Astrocyte of the spinal cord (primary cell): ENCODE measurements around the gene YAF2.
"Not testable (repeated sequence)": the region's sequence is repeated elsewhere in the genome, so short reads cannot be mapped to it uniquely, and the experiment has no call there.

ENCODE experiments used
- DNase-seq: peaks from one replicate; pipeline ENCODE4 v3.0.0; 2011; ENCODE audit warnings: low read depth, low spot score
- H3K4me3 ChIP-seq: 2 replicates; pipeline ENCODE4 v1.5.1; 2011; ENCODE audit warnings: low read depth, mild to moderate bottlenecking, low read length, moderate library complexity
- CTCF ChIP-seq: IDR thresholded peaks from 2 replicates; pipeline ENCODE4 v1.5.1; 2012; ENCODE audit warnings: low read depth, mild to moderate bottlenecking, low read length, inconsistent platforms
- in situ Hi-C: cut with HindIII; loops from 2 replicates; pipeline ENCODE4 v1.10.0; 2017; ENCODE audit warnings: low sequenced_read_pairs

Gene YAF2

GRCh38 chr12:42192686-42193085 lies 45.4 kb downstream of the YAF2 start:
- TF ChIP-seq CTCF: no peak
- no peak overlapping the region for H3K4me3 ChIP-seq
- no peak for DNase-seq
- in situ Hi-C loops: no loop called here

- in situ Hi-C loops: no loop called here
- no peak for DNase-seq
- no peak overlapping the region for H3K4me3 ChIP-seq
- no peak for TF ChIP-seq CTCF
Observed at GRCh38 chr12:42192258-42192657, 45.8 kb downstream of the YAF2 start.

GRCh38 chr12:42190376-42190775 lies 47.7 kb downstream of the YAF2 start:
- TF ChIP-seq CTCF: no peak
- in situ Hi-C loops: no loop called here
- H3K4me3 ChIP-seq: no peak overlapping the region
- DNase-seq: no peak

GRCh38 chr12:42188275-42188674 lies 49.8 kb downstream of the YAF2 start:
- in situ Hi-C loops, DNase-seq, H3K4me3 ChIP-seq: not testable (repeated sequence)

GRCh38 chr12:42187799-42188198 lies 50.2 kb downstream of the YAF2 start:
- no peak for TF ChIP-seq CTCF
- in situ Hi-C loops: no loop called here
- no peak overlapping the region for H3K4me3 ChIP-seq
- no peak for DNase-seq

- H3K4me3 ChIP-seq: no peak overlapping the region
- in situ Hi-C loops: no loop called here
- TF ChIP-seq CTCF: no peak
- no peak for DNase-seq
Observed at GRCh38 chr12:42186793-42187192, 51.3 kb downstream of the YAF2 start.

- no peak for DNase-seq
- in situ Hi-C loops: no loop called here
Observed at GRCh38 chr12:42182394-42182793, 55.7 kb downstream of the YAF2 start.

More at GRCh38 chr12:42182394-42182793, 55.7 kb downstream of the YAF2 start:
- no peak overlapping the region for H3K4me3 ChIP-seq
- no peak for TF ChIP-seq CTCF
